Activated B cell treated with CpG ODN at 0.5 μM for 24 hours (primary cell): ENCODE measurements around the gene ALOX5AP. TPM values are rescaled to one million over a fixed set of nuclear protein-coding genes. Genes with fewer than 3 reads are reported as not detected.

Source experiments
- ATAC-seq: fragments of 200-7000 bp; cut with Tn5 transposase; one replicate; pipeline ENCODE4 v1.10.0; 2021; ENCODE audit warnings: low read depth, mild to moderate bottlenecking, moderate library complexity
- CTCF ChIA-PET: fragments of 350-600 bp; sonication (Branson Sonifier 250); formaldehyde crosslinking; loops from one replicate; lab custom pipeline; 2021; ENCODE audit warnings: antibody characterized with exemption; lab: Charles Lee
- POLR2A ChIA-PET: fragments of 350-600 bp; sonication (Branson Sonifier 250); formaldehyde crosslinking; loops from one replicate; lab custom pipeline; 2021; ENCODE audit warnings: antibody characterized with exemption; lab: Charles Lee
- DNase-seq: peaks from one replicate; pipeline ENCODE4 v3.0.0; 2022
- H3K27ac Mint-ChIP-seq: one replicate; pipeline ENCODE4 v1.8.0; 2020; ENCODE audit warnings: mixed read lengths
- H3K27me3 Mint-ChIP-seq: one replicate; pipeline ENCODE4 v1.8.0; 2021; ENCODE audit warnings: mixed read lengths
- H3K36me3 Mint-ChIP-seq: one replicate; pipeline ENCODE4 v1.8.0; 2021; ENCODE audit warnings: low read depth, mixed read lengths
- H3K4me1 Mint-ChIP-seq: one replicate; pipeline ENCODE4 v1.8.0; 2021; ENCODE audit warnings: mixed read lengths
- H3K4me3 Mint-ChIP-seq: one replicate; pipeline ENCODE4 v1.8.0; 2020; ENCODE audit warnings: mild to moderate bottlenecking, mixed read lengths
- H3K9me3 Mint-ChIP-seq: one replicate; pipeline ENCODE4 v1.8.0; 2020; ENCODE audit warnings: mixed read lengths
- CTCF ChIP-seq: fragments of 200-600 bp; IDR thresholded peaks from one replicate; pipeline ENCODE4 v1.8.0; 2022; ENCODE audit warnings: antibody characterized with exemption, mild to moderate bottlenecking
- intact Hi-C: fragments of 100-400 bp; cut with micrococcal nuclease; formaldehyde crosslinking; loops from one replicate; pipeline ENCODE4 v1.15.1; 2024
- total RNA-seq: library from RNA; stranded (reverse); gene quantifications from 2 replicates; pipeline ENCODE4 v1.2.3, GENCODE V29; 2022

Gene ALOX5AP
- total RNA-seq, 1 donor from 2014 or later, result 59.7 TPM

- peak; percentile 57 for ATAC-seq
- H3K36me3 Mint-ChIP-seq, result no peaks in the 10 kb centered on the region
- H3K27me3 Mint-ChIP-seq, result no peaks in the 10 kb centered on the region
- no peaks in the 10 kb centered on the region for H3K9me3 Mint-ChIP-seq
- H3K4me1 Mint-ChIP-seq, result peaks cover 20% of the 10 kb centered on the region
- CTCF ChIA-PET, result no interaction called here
- no peak overlapping the region for H3K4me3 Mint-ChIP-seq
- no peak for DNase-seq
- intact Hi-C loops, result no loop called here
- TF ChIP-seq CTCF, result no peak
- H3K27ac Mint-ChIP-seq, result no peak overlapping the region
- POLR2A ChIA-PET, result interaction anchor here (0.6 to 0.7 kb wide), 2 partner anchors 56 to 179 kb away, joined by 3 read pairs; partner anchors contain the start of gene USPL1
Observed at GRCh38 chr13:30796631-30797601, 61.6 kb downstream of the ALOX5AP start.

GRCh38 chr13:30797847-30798535, 62.6 kb downstream of the ALOX5AP start:
- no peaks in the 10 kb centered on the region for H3K9me3 Mint-ChIP-seq
- intact Hi-C loops, result no loop called here
- no peak for DNase-seq
- no peaks in the 10 kb centered on the region for H3K27me3 Mint-ChIP-seq
- no peak for TF ChIP-seq CTCF
- H3K27ac Mint-ChIP-seq, result no peak overlapping the region
- peaks cover 25% of the 10 kb centered on the region for H3K4me1 Mint-ChIP-seq
- ATAC-seq, result no peak
- H3K36me3 Mint-ChIP-seq, result no peaks in the 10 kb centered on the region
- H3K4me3 Mint-ChIP-seq, result no peak overlapping the region
- POLR2A ChIA-PET, result interaction anchor here (0.6 kb wide), 1 partner anchor 57 kb away, joined by 3 read pairs; no protein-coding TSS in a partner anchor
- CTCF ChIA-PET, result interaction anchor here (1.1 kb wide), 1 partner anchor 11 kb away, joined by 3 read pairs; no protein-coding TSS in a partner anchor

GRCh38 chr13:30798776-30799355, 63.5 kb downstream of the ALOX5AP start:
- ChIA-PET CTCF (interaction anchor here (1.1 kb wide), 1 partner anchor 12 kb away, joined by 3 read pairs; no protein-coding TSS in a partner anchor), POLR2A (no interaction called here)
- no peak overlapping the region for H3K27ac Mint-ChIP-seq

GRCh38 chr13:30799356-30799824, 64.0 kb downstream of the ALOX5AP start:
- Mint-ChIP-seq H3K4me3 (no peak overlapping the region), H3K27ac (no peak overlapping the region), H3K4me1 (peaks cover 31% of the 10 kb centered on the region), H3K27me3 (no peaks in the 10 kb centered on the region), H3K36me3 (no peaks in the 10 kb centered on the region), H3K9me3 (no peaks in the 10 kb centered on the region)
- no peak for ATAC-seq
- no peak for TF ChIP-seq CTCF
- DNase-seq, result no peak
- intact Hi-C loops, result no loop called here
- CTCF ChIA-PET, result no interaction called here
- POLR2A ChIA-PET, result no interaction called here

More at GRCh38 chr13:30798776-30799355, 63.5 kb downstream of the ALOX5AP start:
- no peak for ATAC-seq
- Mint-ChIP-seq H3K27me3 (no peaks in the 10 kb centered on the region), H3K4me3 (no peak overlapping the region), H3K36me3 (no peaks in the 10 kb centered on the region), H3K4me1 (peaks cover 31% of the 10 kb centered on the region), H3K9me3 (no peaks in the 10 kb centered on the region)
- no peak for DNase-seq
- intact Hi-C loops, result no loop called here
- no peak for TF ChIP-seq CTCF
